Transverse colon (tissue), 4 donors: ENCODE measurements around the gene TADA2A. TPM values are rescaled to one million over a fixed set of nuclear protein-coding genes. Genes with fewer than 3 reads are reported as not detected.
A peak's percentile ranks its signal among the peaks of the same experiment; 100 is the strongest.

Experiments used
- DNase-seq: peaks from one replicate; pipeline ENCODE4 v3.0.0-alpha.2; 2019
- H3K27ac ChIP-seq, 4 donors: fragments of 200-600 bp; sonication (generic); 2 replicates each; pipeline ENCODE4 v1.5.1; 2016 to 2018; ENCODE audit warnings: inconsistent platforms in 4 of 4
- H3K27me3 ChIP-seq: fragments of 200-600 bp; sonication (generic); 2 replicates; pipeline ENCODE4 v1.5.1; 2017; ENCODE audit warnings: inconsistent platforms
- H3K36me3 ChIP-seq, 4 donors: fragments of 200-600 bp; sonication (generic); 2 replicates each; pipeline ENCODE4 v1.5.1; 2017 to 2019; ENCODE audit warnings: inconsistent platforms in 4 of 4
- H3K4me1 ChIP-seq, 4 donors: fragments of 200-600 bp; sonication (generic); 2 replicates each; pipeline ENCODE4 v1.5.1; 2017 to 2020; ENCODE audit warnings: inconsistent platforms in 4 of 4
- H3K4me3 ChIP-seq, 4 donors: fragments of 200-600 bp; sonication (generic); 1 replicate in 1 of 4; 2 replicates in 3 of 4; pipeline versions ENCODE4 v1.5.1 to v1.6.1; 2017 to 2019; ENCODE audit warnings: inconsistent platforms in 4 of 4
- H3K9me3 ChIP-seq, 2 donors: fragments of 200-600 bp; sonication (generic); 2 replicates each; pipeline ENCODE4 v1.5.1; 2017 to 2019; ENCODE audit warnings: inconsistent platforms in 2 of 2
- POLR2A ChIP-seq: fragments of 450-650 bp; IDR thresholded peaks from one replicate; pipeline ENCODE4 v1.6.1; 2016; ENCODE audit warnings: antibody characterized with exemption, mild to moderate bottlenecking, moderate library complexity
- POLR2AphosphoS5 ChIP-seq, 3 donors: sonication (generic); formaldehyde crosslinking; IDR thresholded peaks; one replicate each; pipeline ENCODE4 v1.6.1; 2016; ENCODE audit warnings: antibody characterized with exemption in 3 of 3
- WGBS, 2 donors: methylation state at CpG; one replicate each; pipeline ENCODE4 v1.1.5; 2018; ENCODE audit warnings: low coverage in 1 of 2; 5-methylcytosine and 5-hydroxymethylcytosine counted together
- in situ Hi-C, 4 donors: fragments of 200-750 bp; cut with MboI; loops; one replicate each; pipeline versions ENCODE4 v1.15.0 to v1.15.1; 2017; ENCODE audit warnings: low sequenced_read_pairs in 3 of 4, low pct_ligation_motif_present in 1 of 4, low pct_unique_long_range_greater_than_20kb in 1 of 4
- intact Hi-C: fragments of 100-400 bp; cut with DNase I; formaldehyde crosslinking; loops from one replicate; pipeline ENCODE4 v1.15.1; 2023; ENCODE audit warnings: low total_unique reads
- total RNA-seq, 4 donors: library from RNA; depleted of rRNA; stranded (reverse); fragments of >200 nt; gene quantifications; one replicate each; pipeline ENCODE4 v1.1.0, GENCODE V29; 2016
- TF ChIP-seq, protein P1 (sequence below), 5 experiments: fragments of 200-600 bp in 3 of 5; fragments of 450-650 bp in 2 of 5; sonication (generic) in 3 of 5; IDR thresholded peaks; 1 replicate in 2 of 5; 2 replicates in 3 of 5; pipeline ENCODE4 v1.5.1; 2016 to 2017; ENCODE audit warnings: antibody characterized with exemption in 5 of 5, inconsistent platforms in 3 of 5, mild to moderate bottlenecking in 2 of 5, moderate library complexity in 1 of 5

The TADA2A gene
- total RNA-seq, 4 donors from 2014 or later = 8.3 to 26.6 (median 12.4) TPM

- no peaks in the 10 kb centered on the region for H3K9me3 ChIP-seq
- H3K27ac ChIP-seq = no peak overlapping the region
- no peaks in the 10 kb centered on the region for H3K27me3 ChIP-seq
- H3K36me3 ChIP-seq = peaks cover 0 to 45% (median 8%) of the 10 kb centered on the region in 4 donors
- no peak overlapping the region for H3K4me3 ChIP-seq
- intact Hi-C loops (no loop called here), in situ Hi-C loops (no loop called here)
- WGBS, 2 donors = 56 to 58% methylated on average over 4 to 5 of the region's 5 CpGs
- H3K4me1 ChIP-seq = no peaks in the 10 kb centered on the region
- DNase-seq = no peak
- TF ChIP-seq POLR2AphosphoS5 (IDR thresholded peaks at IDR 0.05) (no peak), POLR2A (no peak)
- TF ChIP-seq, protein P1, sequence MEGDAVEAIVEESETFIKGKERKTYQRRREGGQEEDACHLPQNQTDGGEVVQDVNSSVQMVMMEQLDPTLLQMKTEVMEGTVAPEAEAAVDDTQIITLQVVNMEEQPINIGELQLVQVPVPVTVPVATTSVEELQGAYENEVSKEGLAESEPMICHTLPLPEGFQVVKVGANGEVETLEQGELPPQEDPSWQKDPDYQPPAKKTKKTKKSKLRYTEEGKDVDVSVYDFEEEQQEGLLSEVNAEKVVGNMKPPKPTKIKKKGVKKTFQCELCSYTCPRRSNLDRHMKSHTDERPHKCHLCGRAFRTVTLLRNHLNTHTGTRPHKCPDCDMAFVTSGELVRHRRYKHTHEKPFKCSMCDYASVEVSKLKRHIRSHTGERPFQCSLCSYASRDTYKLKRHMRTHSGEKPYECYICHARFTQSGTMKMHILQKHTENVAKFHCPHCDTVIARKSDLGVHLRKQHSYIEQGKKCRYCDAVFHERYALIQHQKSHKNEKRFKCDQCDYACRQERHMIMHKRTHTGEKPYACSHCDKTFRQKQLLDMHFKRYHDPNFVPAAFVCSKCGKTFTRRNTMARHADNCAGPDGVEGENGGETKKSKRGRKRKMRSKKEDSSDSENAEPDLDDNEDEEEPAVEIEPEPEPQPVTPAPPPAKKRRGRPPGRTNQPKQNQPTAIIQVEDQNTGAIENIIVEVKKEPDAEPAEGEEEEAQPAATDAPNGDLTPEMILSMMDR (IDR thresholded peaks at IDR 0.05) = peak; percentile 28 to 68 (median 54)
Observed at GRCh38 chr17:37527249-37527851, 120.7 kb downstream of the TADA2A start.

Other genes starting within 250 kb of the TADA2A start
- not detected for gene C17orf78, start 30.9 kb upstream of the TADA2A start, total RNA-seq
- 100 to 1,000 TPM in 1 of 4 donors, 10 to 100 TPM in 3; 21.7 to 173 (median 23.9) TPM for gene ACACA, start 50 bp upstream of the TADA2A start, total RNA-seq
- 1 to 10 TPM; 1.6 to 3.8 (median 2.8) TPM for gene DUSP14, start 83.0 kb downstream of the TADA2A start, total RNA-seq
- 100 to 1,000 TPM in 1 of 4 donors, 10 to 100 TPM in 3; 30.2 to 151 (median 56.7) TPM for gene SYNRG, start 202.5 kb downstream of the TADA2A start, total RNA-seq
- 10 to 100 TPM in 3 of 4 donors, 1 to 10 TPM in 1; 4.9 to 30.4 (median 19.9) TPM for gene DDX52, start 236.6 kb downstream of the TADA2A start, total RNA-seq